Thyroid gland (tissue), 4 donors: ENCODE results near the gene HLA-DMB.

ENCODE experiments used
- POLR2A ChIP-seq, 2 donors: fragments of 450-650 bp; IDR thresholded peaks; one replicate each; pipeline ENCODE4 v1.6.1; 2017; ENCODE audit warnings: antibody characterized with exemption in 2 of 2, mild to moderate bottlenecking in 2 of 2, moderate library complexity in 1 of 2
- TF ChIP-seq, protein P1 (sequence below), 6 experiments: fragments of 200-600 bp in 3 of 6; fragments of 450-650 bp in 3 of 6; sonication (generic) in 3 of 6; IDR thresholded peaks; one replicate each; pipeline ENCODE4 v1.5.1; 2016 to 2019; ENCODE audit warnings: antibody characterized with exemption in 6 of 6, mild to moderate bottlenecking in 2 of 6, inconsistent platforms in 1 of 6, moderate library complexity in 1 of 6

GRCh38 chr6:32937230-32937633, 3.6 kb downstream of the HLA-DMB start:
- TF ChIP-seq, protein P1, sequence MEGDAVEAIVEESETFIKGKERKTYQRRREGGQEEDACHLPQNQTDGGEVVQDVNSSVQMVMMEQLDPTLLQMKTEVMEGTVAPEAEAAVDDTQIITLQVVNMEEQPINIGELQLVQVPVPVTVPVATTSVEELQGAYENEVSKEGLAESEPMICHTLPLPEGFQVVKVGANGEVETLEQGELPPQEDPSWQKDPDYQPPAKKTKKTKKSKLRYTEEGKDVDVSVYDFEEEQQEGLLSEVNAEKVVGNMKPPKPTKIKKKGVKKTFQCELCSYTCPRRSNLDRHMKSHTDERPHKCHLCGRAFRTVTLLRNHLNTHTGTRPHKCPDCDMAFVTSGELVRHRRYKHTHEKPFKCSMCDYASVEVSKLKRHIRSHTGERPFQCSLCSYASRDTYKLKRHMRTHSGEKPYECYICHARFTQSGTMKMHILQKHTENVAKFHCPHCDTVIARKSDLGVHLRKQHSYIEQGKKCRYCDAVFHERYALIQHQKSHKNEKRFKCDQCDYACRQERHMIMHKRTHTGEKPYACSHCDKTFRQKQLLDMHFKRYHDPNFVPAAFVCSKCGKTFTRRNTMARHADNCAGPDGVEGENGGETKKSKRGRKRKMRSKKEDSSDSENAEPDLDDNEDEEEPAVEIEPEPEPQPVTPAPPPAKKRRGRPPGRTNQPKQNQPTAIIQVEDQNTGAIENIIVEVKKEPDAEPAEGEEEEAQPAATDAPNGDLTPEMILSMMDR (IDR thresholded peaks at IDR 0.05), result no peak
- no peak for TF ChIP-seq POLR2A (IDR thresholded peaks at IDR 0.05)
